ENCODE data around the gene PORCN.

Gene PORCN

GRCh38 chrX:48508400-48509244 lies at the start of gene PORCN:
Gene PORCN (plus strand): TSS chrX:48508992. CDS start chrX:48509821, 829 bp downstream.
- peak; percentile 81 for DNase-seq

GRCh38 chrX:48459483-48459882 lies 49.3 kb upstream of the PORCN start:
- DNase-seq: no peak

GRCh38 chrX:48460031-48460430 lies 48.8 kb upstream of the PORCN start:
- no peak for DNase-seq

- DNase-seq: no peak
Observed at GRCh38 chrX:48460606-48461005, 48.2 kb upstream of the PORCN start.

- DNase-seq: no peak
Observed at GRCh38 chrX:48461830-48462229, 47.0 kb upstream of the PORCN start.

- DNase-seq: no peak
Observed at GRCh38 chrX:48465336-48465933, 43.4 kb upstream of the PORCN start.

- DNase-seq: no peak
Observed at GRCh38 chrX:48466696-48467095, 42.1 kb upstream of the PORCN start.

- DNase-seq: peak; percentile 19
Observed at GRCh38 chrX:48467281-48467761, 41.5 kb upstream of the PORCN start.

- DNase-seq: peak; percentile 60
Observed at GRCh38 chrX:48468247-48468671, 40.5 kb upstream of the PORCN start.

- DNase-seq: no peak
Observed at GRCh38 chrX:48468693-48469691, 39.8 kb upstream of the PORCN start.

GRCh38 chrX:48470110-48470832 lies 38.5 kb upstream of the PORCN start, which contains the start of gene SLC38A5:
Gene SLC38A5 (minus strand): TSS chrX:48470260. CDS start chrX:48467924, 2,336 bp downstream.
- DNase-seq: no peak

- no peak for DNase-seq
Observed at GRCh38 chrX:48470833-48471118, 38.0 kb upstream of the PORCN start.

- no peak for DNase-seq
Observed at GRCh38 chrX:48471504-48471903, 37.3 kb upstream of the PORCN start.

GRCh38 chrX:48472225-48472624 lies 36.6 kb upstream of the PORCN start:
- peak; percentile 50 for DNase-seq

- peak; percentile 2 for DNase-seq
Observed at GRCh38 chrX:48472851-48473703, 35.7 kb upstream of the PORCN start.

GRCh38 chrX:48473704-48473990 lies 35.1 kb upstream of the PORCN start:
- no peak for DNase-seq

GRCh38 chrX:48474127-48474526 lies 34.7 kb upstream of the PORCN start:
- DNase-seq: peak; percentile 5

GRCh38 chrX:48474581-48474980 lies 34.2 kb upstream of the PORCN start:
- DNase-seq: peak; percentile 4

GRCh38 chrX:48475296-48475695 lies 33.5 kb upstream of the PORCN start:
- DNase-seq: peak; percentile 37

- peak; percentile 87 for DNase-seq
Observed at GRCh38 chrX:48475774-48476577, 32.8 kb upstream of the PORCN start, which contains the start of gene FTSJ1. Gene FTSJ1 (plus strand): TSS chrX:48476199. CDS start chrX:48478048, 1,849 bp downstream.

GRCh38 chrX:48476919-48477318 lies 31.9 kb upstream of the PORCN start:
- DNase-seq: no peak
